SK-N-SH (cell line): Measurements from ENCODE around the gene GSTO1.
"Not testable (repeated sequence)": the region's sequence is repeated elsewhere in the genome, so short reads cannot be mapped to it uniquely, and the experiment has no call there.

ENCODE experiments used
- CTCF ChIP-seq: fragments of 200-600 bp; sonication (generic); IDR thresholded peaks from 2 replicates; pipeline ENCODE4 v1.6.1; 2017; ENCODE audit warnings: antibody characterized with exemption, mild to moderate bottlenecking, moderate library complexity
- EP300 ChIP-seq, 2 experiments: IDR thresholded peaks; 2 replicates each; pipeline versions ENCODE4 v1.4.0 to v1.6.1; 2012; ENCODE audit warnings: borderline replicate concordance in 1 of 2, low read depth in 1 of 2, low read length in 1 of 2
- EZH2phosphoT487 ChIP-seq: fragments of 200-600 bp; sonication (generic); IDR thresholded peaks from 2 replicates; pipeline ENCODE4 v1.6.1; 2017; ENCODE audit warnings: low read depth, mixed run types, mild to moderate bottlenecking, antibody characterized with exemption, moderate library complexity, borderline replicate concordance
- GABPA ChIP-seq: IDR thresholded peaks from 2 replicates; pipeline ENCODE4 v1.4.0; 2012; ENCODE audit warnings: low read depth, mild to moderate bottlenecking
- JUND ChIP-seq: IDR thresholded peaks from 2 replicates; pipeline ENCODE4 v1.4.0; 2012
- MAX ChIP-seq: IDR thresholded peaks from 2 replicates; pipeline ENCODE4 v1.4.0; 2012; ENCODE audit warnings: low read depth
- MXI1 ChIP-seq: IDR thresholded peaks from 2 replicates; pipeline ENCODE4 v1.6.1; 2012; ENCODE audit warnings: mild to moderate bottlenecking, low read depth, low read length, improper control_type of control experiment
- PBX3 ChIP-seq: IDR thresholded peaks from 2 replicates; pipeline ENCODE4; 2012
- POLR2AphosphoS5 ChIP-seq: IDR thresholded peaks from 2 replicates; pipeline ENCODE4 v1.6.1; 2012; ENCODE audit warnings: low read depth, low read length
- RCOR1 ChIP-seq: fragments of 150-350 bp; IDR thresholded peaks from 2 replicates; pipeline ENCODE4 v1.6.1; 2017; ENCODE audit warnings: antibody characterized with exemption, low read length
- SIN3A ChIP-seq: IDR thresholded peaks from 2 replicates; pipeline ENCODE4 v1.6.1; 2012; ENCODE audit warnings: low read depth, mild to moderate bottlenecking, low read length, moderate library complexity, borderline replicate concordance
- TCF12 ChIP-seq: IDR thresholded peaks from 2 replicates; pipeline ENCODE4 v1.4.0; 2012
- USF1 ChIP-seq: IDR thresholded peaks from 2 replicates; pipeline ENCODE4 v1.4.0; 2012; ENCODE audit warnings: low read depth, borderline replicate concordance
- USF2 ChIP-seq: fragments of 150-350 bp; IDR thresholded peaks from 2 replicates; pipeline ENCODE4 v1.6.1; 2017; ENCODE audit warnings: antibody characterized with exemption, low read length, low read depth, borderline replicate concordance

- TF ChIP-seq CTCF; USF1; SIN3A; POLR2AphosphoS5; RCOR1; GABPA; MAX; USF2; PBX3; JUND; EZH2phosphoT487; TCF12; EP300 (IDR thresholded peaks at IDR 0.05; ENCODE audit: borderline replicate concordance in 1 of 2, low read depth in 1 of 2, low read length in 1 of 2); MXI1: not testable (repeated sequence)
Measured at GRCh38 chr10:104248931-104249330, 5.8 kb upstream of the GSTO1 start.
